Karpas-422 (cell line): Measurements from ENCODE around the gene FNDC3A. TPM values are rescaled to one million over a fixed set of nuclear protein-coding genes. Genes with fewer than 3 reads are reported as not detected.
"Not testable (repeated sequence)": the region's sequence is repeated elsewhere in the genome, so short reads cannot be mapped to it uniquely, and the experiment has no call there.

Experiments
- DNase-seq: peaks from one replicate; pipeline ENCODE4 v3.0.0-alpha.2; 2015
- H2AFZ ChIP-seq: fragments of 200-600 bp; sonication (generic); 2 replicates; pipeline ENCODE4 v1.6.1; 2014; ENCODE audit warnings: antibody characterized with exemption, low read length, mixed read lengths
- H3K27ac ChIP-seq: fragments of 200-600 bp; sonication (generic); 2 replicates; pipeline ENCODE4 v1.5.1; 2014; ENCODE audit warnings: mild to moderate bottlenecking, low read length, moderate library complexity
- H3K27me3 ChIP-seq: fragments of 200-600 bp; sonication (generic); 2 replicates; pipeline ENCODE4 v1.6.1; 2014; ENCODE audit warnings: low read length, mixed read lengths
- H3K36me3 ChIP-seq: fragments of 200-600 bp; sonication (generic); 2 replicates; pipeline ENCODE4 v1.6.1; 2014; ENCODE audit warnings: low read length, mixed read lengths; ENCODE audit not compliant: insufficient read depth
- H3K4me1 ChIP-seq: fragments of 200-600 bp; sonication (generic); 2 replicates; pipeline ENCODE4 v1.6.1; 2014; ENCODE audit warnings: mild to moderate bottlenecking, low read length, mixed read lengths
- H3K4me2 ChIP-seq: fragments of 200-600 bp; sonication (generic); 2 replicates; pipeline ENCODE4 v1.6.1; 2014; ENCODE audit warnings: low read length, low read depth, mild to moderate bottlenecking; ENCODE audit not compliant: poor library complexity, severe bottlenecking
- H3K4me3 ChIP-seq: fragments of 200-600 bp; sonication (generic); 2 replicates; pipeline ENCODE4 v1.5.1; 2014; ENCODE audit warnings: mild to moderate bottlenecking, antibody characterized with exemption, low read length, mixed read lengths
- H3K79me2 ChIP-seq: fragments of 200-600 bp; sonication (generic); 2 replicates; pipeline ENCODE4 v1.6.1; 2014; ENCODE audit warnings: mild to moderate bottlenecking, low read length, mixed read lengths
- H3K9ac ChIP-seq: fragments of 200-600 bp; sonication (generic); 2 replicates; pipeline ENCODE4 v1.6.0; 2014; ENCODE audit warnings: low read length
- H3K9me2 ChIP-seq: fragments of 200-600 bp; sonication (generic), shearing (Covaris generic); replicated peaks from 2 replicates; pipeline ENCODE4 v1.6.0; 2014; ENCODE audit warnings: mild to moderate bottlenecking, low read length, moderate library complexity; ENCODE audit not compliant: insufficient read depth
- H3K9me3 ChIP-seq: fragments of 300-700, 200-600 bp; sonication (generic); 2 replicates; pipeline ENCODE4 v1.6.1; 2014; ENCODE audit warnings: low read length, mixed read lengths
- H4K20me1 ChIP-seq: fragments of 200-600 bp; sonication (generic); 2 replicates; pipeline ENCODE4 v1.6.1; 2014; ENCODE audit warnings: mild to moderate bottlenecking, antibody characterized with exemption, low read length, low read depth; ENCODE audit not compliant: insufficient read depth
- total RNA-seq: library from RNA; depleted of rRNA; stranded (reverse); fragments of >200 nt; shearing (Covaris generic); gene quantifications from 2 replicates; pipeline ENCODE4 v1.2.3, GENCODE V29; 2014; ENCODE audit warnings: low replicate concordance

The FNDC3A gene
- total RNA-seq, 1 experiment from 2014 or later, result 36.0 TPM

GRCh38 chr13:49163162-49163561 lies 187.4 kb downstream of the FNDC3A start:
- not testable (repeated sequence) for H3K9ac ChIP-seq, H2AFZ ChIP-seq, H3K4me2 ChIP-seq, H3K27me3 ChIP-seq, H3K4me1 ChIP-seq, H3K4me3 ChIP-seq, H3K27ac ChIP-seq, H3K9me2 ChIP-seq, H4K20me1 ChIP-seq, DNase-seq
- Histone ChIP-seq H3K9me3 (peaks cover 10% of the 10 kb centered on the region), H3K36me3 (peaks cover 31% of the 10 kb centered on the region), H3K79me2 (peaks cover 26% of the 10 kb centered on the region)

GRCh38 chr13:49164712-49165111 lies 189.0 kb downstream of the FNDC3A start:
- peaks cover 36% of the 10 kb centered on the region for H3K36me3 ChIP-seq

GRCh38 chr13:49165798-49166752 lies 190.4 kb downstream of the FNDC3A start:
- no peaks in the 10 kb centered on the region for H4K20me1 ChIP-seq

More at GRCh38 chr13:49164712-49165111, 189.0 kb downstream of the FNDC3A start:
- Histone ChIP-seq H3K4me2 (no peak overlapping the region), H3K9me3 (peaks cover 10% of the 10 kb centered on the region), H3K27me3 (no peaks in the 10 kb centered on the region), H3K4me1 (no peaks in the 10 kb centered on the region), H3K9me2 (no peaks in the 10 kb centered on the region), H4K20me1 (no peaks in the 10 kb centered on the region), H3K9ac (no peak overlapping the region), H2AFZ (no peak overlapping the region), H3K4me3 (no peak overlapping the region), H3K79me2 (peaks cover 29% of the 10 kb centered on the region), H3K27ac (no peak overlapping the region)
- DNase-seq, result no peak

GRCh38 chr13:49171359-49171758 lies 195.6 kb downstream of the FNDC3A start:
- H3K4me3 ChIP-seq, result no peak overlapping the region
- no peaks in the 10 kb centered on the region for H4K20me1 ChIP-seq
- no peaks in the 10 kb centered on the region for H3K27me3 ChIP-seq
- no peak overlapping the region for H3K9ac ChIP-seq
- H3K9me3 ChIP-seq, result no peaks in the 10 kb centered on the region
- H3K4me2 ChIP-seq, result no peak overlapping the region
- DNase-seq, result no peak
- no peak overlapping the region for H3K27ac ChIP-seq
- H2AFZ ChIP-seq, result no peak overlapping the region
- 0 out of 2 replicates have a peak, but pooled peaks cover 3% of the 10 kb centered on the region for H3K79me2 ChIP-seq
- H3K36me3 ChIP-seq, result peaks cover 31% of the 10 kb centered on the region
- H3K9me2 ChIP-seq, result no peaks in the 10 kb centered on the region
- no peaks in the 10 kb centered on the region for H3K4me1 ChIP-seq

More at GRCh38 chr13:49165798-49166752, 190.4 kb downstream of the FNDC3A start:
- H3K27me3 ChIP-seq, result no peaks in the 10 kb centered on the region
- DNase-seq, result no peak
- H3K4me1 ChIP-seq, result no peaks in the 10 kb centered on the region
- H3K36me3 ChIP-seq, result peaks cover 36% of the 10 kb centered on the region
- H2AFZ ChIP-seq, result no peak overlapping the region
- H3K79me2 ChIP-seq, result peaks cover 29% of the 10 kb centered on the region
- no peak overlapping the region for H3K4me3 ChIP-seq
- H3K9ac ChIP-seq, result no peak overlapping the region
- H3K27ac ChIP-seq, result no peak overlapping the region
- peaks cover 10% of the 10 kb centered on the region for H3K9me3 ChIP-seq
- no peaks in the 10 kb centered on the region for H3K9me2 ChIP-seq
- H3K4me2 ChIP-seq, result no peak overlapping the region

- no peak overlapping the region for H2AFZ ChIP-seq
- peaks cover 6% of the 10 kb centered on the region; the same call in 1 of the 2 replicates for H3K79me2 ChIP-seq
- H3K9ac ChIP-seq, result no peak overlapping the region
- H3K36me3 ChIP-seq, result peaks cover 47% of the 10 kb centered on the region
- no peak overlapping the region for H3K27ac ChIP-seq
- no peaks in the 10 kb centered on the region for H3K9me2 ChIP-seq
- H3K27me3 ChIP-seq, result no peaks in the 10 kb centered on the region
- no peaks in the 10 kb centered on the region for H4K20me1 ChIP-seq
- no peaks in the 10 kb centered on the region for H3K9me3 ChIP-seq
- H3K4me2 ChIP-seq, result no peak overlapping the region
- DNase-seq, result no peak
- H3K4me3 ChIP-seq, result no peak overlapping the region
- peaks cover 16% of the 10 kb centered on the region for H3K4me1 ChIP-seq
Observed at GRCh38 chr13:49183672-49184325, 208.1 kb downstream of the FNDC3A start.

- H3K36me3 ChIP-seq, result peaks cover 42% of the 10 kb centered on the region
- DNase-seq, result no peak
- no peaks in the 10 kb centered on the region for H3K9me2 ChIP-seq
- H3K4me1 ChIP-seq, result peaks cover 16% of the 10 kb centered on the region
- H3K9me3 ChIP-seq, result no peaks in the 10 kb centered on the region
- H3K4me3 ChIP-seq, result no peak overlapping the region
- H3K27ac ChIP-seq, result no peak overlapping the region
- no peaks in the 10 kb centered on the region for H4K20me1 ChIP-seq
- no peak overlapping the region for H2AFZ ChIP-seq
- H3K4me2 ChIP-seq, result no peak overlapping the region
- H3K9ac ChIP-seq, result no peak overlapping the region
- peaks cover 6% of the 10 kb centered on the region; the same call in 1 of the 2 replicates for H3K79me2 ChIP-seq
- H3K27me3 ChIP-seq, result no peaks in the 10 kb centered on the region
Observed at GRCh38 chr13:49184621-49185020, 208.9 kb downstream of the FNDC3A start.

- no peak overlapping the region for H3K4me3 ChIP-seq
- peak overlapping the region; percentile 24; the same call in 1 of the 2 replicates for H3K27ac ChIP-seq
- no peaks in the 10 kb centered on the region for H3K9me2 ChIP-seq
- no peak overlapping the region for H3K9ac ChIP-seq
- H3K36me3 ChIP-seq, result peaks cover 41% of the 10 kb centered on the region
- no peak overlapping the region for H2AFZ ChIP-seq
- H3K4me2 ChIP-seq, result peak overlapping the region; percentile 37
- peaks cover 16% of the 10 kb centered on the region for H3K4me1 ChIP-seq
- H3K79me2 ChIP-seq, result peaks cover 6% of the 10 kb centered on the region; the same call in 1 of the 2 replicates
- no peaks in the 10 kb centered on the region for H3K9me3 ChIP-seq
- no peaks in the 10 kb centered on the region for H4K20me1 ChIP-seq
- no peak for DNase-seq
- no peaks in the 10 kb centered on the region for H3K27me3 ChIP-seq
Observed at GRCh38 chr13:49185264-49185663, 209.6 kb downstream of the FNDC3A start.

- Histone ChIP-seq H4K20me1 (no peaks in the 10 kb centered on the region), H3K36me3 (peaks cover 36% of the 10 kb centered on the region), H3K27ac (no peak overlapping the region), H3K9ac (no peak overlapping the region), H3K4me3 (no peak overlapping the region), H3K9me2 (no peaks in the 10 kb centered on the region), H3K27me3 (no peaks in the 10 kb centered on the region), H3K9me3 (no peaks in the 10 kb centered on the region), H3K4me1 (no peaks in the 10 kb centered on the region), H3K4me2 (no peak overlapping the region), H3K79me2 (no peaks in the 10 kb centered on the region), H2AFZ (no peak overlapping the region)
- DNase-seq, result no peak
Observed at GRCh38 chr13:49190901-49191300, 215.2 kb downstream of the FNDC3A start.
